ENCODE results near the gene CTIF. TPM values are rescaled to one million over a fixed set of nuclear protein-coding genes. Genes with fewer than 3 reads are reported as not detected.
A peak's percentile ranks its signal among the peaks of the same experiment; 100 is the strongest.

CTIF gene
- total RNA-seq, 1 experiment from 2014 or later: 19.8 TPM

GRCh38 chr18:48675912-48676311 lies 137.1 kb downstream of the CTIF start:
- no peak for DNase-seq (ENCODE audit: low read depth)

GRCh38 chr18:48676346-48676745 lies 137.5 kb downstream of the CTIF start:
- DNase-seq (ENCODE audit: low read depth): no peak

GRCh38 chr18:48676756-48677368 lies 138.0 kb downstream of the CTIF start:
- DNase-seq (ENCODE audit: low read depth): peak; percentile 59

- no peak for DNase-seq (ENCODE audit: low read depth)
These were observed 139.6 kb downstream of the CTIF start for GRCh38 chr18:48678237-48679115.

- no peak for DNase-seq (ENCODE audit: low read depth)
These were observed 140.4 kb downstream of the CTIF start for GRCh38 chr18:48679236-48679635.

GRCh38 chr18:48680339-48681250 lies 141.8 kb downstream of the CTIF start:
- DNase-seq (ENCODE audit: low read depth): no peak

GRCh38 chr18:48682768-48683167 lies 143.9 kb downstream of the CTIF start:
- no peak for DNase-seq (ENCODE audit: low read depth)

GRCh38 chr18:48683197-48683596 lies 144.4 kb downstream of the CTIF start:
- DNase-seq (ENCODE audit: low read depth): no peak

- DNase-seq (ENCODE audit: low read depth): no peak
These were observed 144.8 kb downstream of the CTIF start for GRCh38 chr18:48683661-48684060.

- no peak for DNase-seq (ENCODE audit: low read depth)
These were observed 148.7 kb downstream of the CTIF start for GRCh38 chr18:48687346-48688042.

- DNase-seq (ENCODE audit: low read depth): no peak
These were observed 150.1 kb downstream of the CTIF start for GRCh38 chr18:48688961-48689360.

- no peak for DNase-seq (ENCODE audit: low read depth)
These were observed 150.7 kb downstream of the CTIF start for GRCh38 chr18:48689548-48689947.

GRCh38 chr18:48690494-48690893 lies 151.7 kb downstream of the CTIF start:
- no peak for DNase-seq (ENCODE audit: low read depth)

GRCh38 chr18:48693006-48693405 lies 154.2 kb downstream of the CTIF start:
- DNase-seq (ENCODE audit: low read depth): no peak

GRCh38 chr18:48693625-48694262 lies 154.9 kb downstream of the CTIF start:
- DNase-seq (ENCODE audit: low read depth): peak; percentile 13

- DNase-seq (ENCODE audit: low read depth): no peak
These were observed 155.5 kb downstream of the CTIF start for GRCh38 chr18:48694295-48694694.

GRCh38 chr18:48695671-48696070 lies 156.8 kb downstream of the CTIF start:
- no peak for DNase-seq (ENCODE audit: low read depth)

- DNase-seq (ENCODE audit: low read depth): no peak
These were observed 157.4 kb downstream of the CTIF start for GRCh38 chr18:48696218-48696617.

GRCh38 chr18:48697441-48697840 lies 158.6 kb downstream of the CTIF start:
- DNase-seq (ENCODE audit: low read depth): no peak

- DNase-seq (ENCODE audit: low read depth): no peak
These were observed 159.9 kb downstream of the CTIF start for GRCh38 chr18:48698707-48699106.

- no peak for DNase-seq (ENCODE audit: low read depth)
These were observed 160.9 kb downstream of the CTIF start for GRCh38 chr18:48699761-48700160.
